Measurements from ENCODE around the gene SYNCRIP. TPM values are rescaled to one million over a fixed set of nuclear protein-coding genes. Genes with fewer than 3 reads are reported as not detected.

SYNCRIP gene
- total and polyA plus RNA-seq, 2 of the 13 experiments (the other 11 are each of a cell fraction or from before 2014, with no cell fraction given), result 8.1 to 112 TPM

DNA sequence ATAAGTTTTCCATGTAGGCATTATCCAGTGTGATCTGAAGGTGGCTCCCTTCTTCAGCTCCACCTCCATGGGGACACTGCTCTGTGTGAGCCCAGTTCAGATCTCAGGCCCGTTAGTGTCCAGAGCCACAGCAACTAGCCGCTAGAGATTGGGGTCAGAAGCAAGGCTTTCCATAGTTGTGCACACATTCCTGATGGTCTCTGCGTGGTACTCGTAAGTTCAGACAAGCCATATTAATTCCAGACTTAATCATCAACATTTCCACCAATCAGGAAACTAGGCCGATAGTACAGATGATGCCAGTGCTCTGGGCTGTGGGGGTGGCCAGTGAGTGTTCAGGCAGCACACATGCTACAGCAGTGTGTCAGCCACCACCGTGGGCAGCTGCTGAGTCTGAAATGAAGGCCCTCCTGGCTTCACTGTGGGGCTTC, 17.5 kb upstream of the SYNCRIP start (continued):
- TF ChIP-seq ZNF431 (CRISPR knock-in tag; IDR thresholded peaks at IDR 0.05; ENCODE audit: borderline replicate concordance, low read depth), result no peak
- TF ChIP-seq, protein P1, sequence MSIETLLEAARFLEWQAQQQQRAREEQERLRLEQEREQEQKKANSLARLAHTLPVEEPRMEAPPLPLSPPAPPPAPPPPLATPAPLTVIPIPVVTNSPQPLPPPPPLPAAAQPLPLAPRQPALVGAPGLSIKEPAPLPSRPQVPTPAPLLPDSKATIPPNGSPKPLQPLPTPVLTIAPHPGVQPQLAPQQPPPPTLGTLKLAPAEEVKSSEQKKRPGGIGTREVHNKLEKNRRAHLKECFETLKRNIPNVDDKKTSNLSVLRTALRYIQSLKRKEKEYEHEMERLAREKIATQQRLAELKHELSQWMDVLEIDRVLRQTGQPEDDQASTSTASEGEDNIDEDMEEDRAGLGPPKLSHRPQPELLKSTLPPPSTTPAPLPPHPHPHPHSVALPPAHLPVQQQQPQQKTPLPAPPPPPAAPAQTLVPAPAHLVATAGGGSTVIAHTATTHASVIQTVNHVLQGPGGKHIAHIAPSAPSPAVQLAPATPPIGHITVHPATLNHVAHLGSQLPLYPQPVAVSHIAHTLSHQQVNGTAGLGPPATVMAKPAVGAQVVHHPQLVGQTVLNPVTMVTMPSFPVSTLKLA (IDR thresholded peaks at IDR 0.05), result no peak
- TF ChIP-seq ZNF850 (CRISPR knock-in tag; conservative IDR thresholded peaks at IDR 0.05), result no peak
- no peak for TF ChIP-seq KMT2A (CRISPR knock-in tag; IDR thresholded peaks at IDR 0.05)
- no peak for TF ChIP-seq FOXA1 (IDR thresholded peaks at IDR 0.05)
- no peak for TF ChIP-seq FOXA1 (CRISPR knock-in tag; IDR thresholded peaks at IDR 0.05)
- no peak for TF ChIP-seq CCDC6 (CRISPR knock-in tag; IDR thresholded peaks at IDR 0.05)
- TF ChIP-seq ARNT2 (CRISPR knock-in tag; IDR thresholded peaks at IDR 0.05; ENCODE audit: low read depth), result 0 out of 2 replicates have a peak, but pooled peaks have one; percentile 22
- TF ChIP-seq MAFF (IDR thresholded peaks at IDR 0.05; ENCODE audit: low read depth, low read length), result no peak
- TF ChIP-seq, protein P2, sequence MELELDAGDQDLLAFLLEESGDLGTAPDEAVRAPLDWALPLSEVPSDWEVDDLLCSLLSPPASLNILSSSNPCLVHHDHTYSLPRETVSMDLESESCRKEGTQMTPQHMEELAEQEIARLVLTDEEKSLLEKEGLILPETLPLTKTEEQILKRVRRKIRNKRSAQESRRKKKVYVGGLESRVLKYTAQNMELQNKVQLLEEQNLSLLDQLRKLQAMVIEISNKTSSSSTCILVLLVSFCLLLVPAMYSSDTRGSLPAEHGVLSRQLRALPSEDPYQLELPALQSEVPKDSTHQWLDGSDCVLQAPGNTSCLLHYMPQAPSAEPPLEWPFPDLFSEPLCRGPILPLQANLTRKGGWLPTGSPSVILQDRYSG (CRISPR knock-in tag; IDR thresholded peaks at IDR 0.05), result no peak
- TF ChIP-seq ZNF674 (CRISPR knock-in tag; IDR thresholded peaks at IDR 0.05; ENCODE audit: low read depth), result no peak
- TF ChIP-seq ZFAT (CRISPR knock-in tag; conservative IDR thresholded peaks at IDR 0.05), result no peak
- no peak for TF ChIP-seq ZGPAT (CRISPR knock-in tag; IDR thresholded peaks at IDR 0.05)
- no peak for TF ChIP-seq FOXK2 (IDR thresholded peaks at IDR 0.05)
- no peak for TF ChIP-seq ZSCAN9 (CRISPR knock-in tag; IDR thresholded peaks at IDR 0.05; ENCODE audit: borderline replicate concordance)
- no peak for TF ChIP-seq KLF16 (CRISPR knock-in tag; IDR thresholded peaks at IDR 0.05)
- TF ChIP-seq GMEB1 (CRISPR knock-in tag; IDR thresholded peaks at IDR 0.05; ENCODE audit: borderline replicate concordance), result no peak
- no peak for TF ChIP-seq ZNF280B (CRISPR knock-in tag; IDR thresholded peaks at IDR 0.05; ENCODE audit: borderline replicate concordance)
- TF ChIP-seq YEATS4 (CRISPR knock-in tag; IDR thresholded peaks at IDR 0.05; ENCODE audit: borderline replicate concordance), result no peak
- TF ChIP-seq ZNF546 (CRISPR knock-in tag; conservative IDR thresholded peaks at IDR 0.05), result no peak
- no peak for TF ChIP-seq RFX3 (CRISPR knock-in tag; IDR thresholded peaks at IDR 0.05)
- no peak for TF ChIP-seq ZBTB20 (CRISPR knock-in tag; IDR thresholded peaks at IDR 0.05; ENCODE audit: borderline replicate concordance, low read depth)
- TF ChIP-seq ZNF790 (CRISPR knock-in tag; IDR thresholded peaks at IDR 0.05; ENCODE audit: borderline replicate concordance), result no peak
- TF ChIP-seq CHD4 (IDR thresholded peaks at IDR 0.05; ENCODE audit: borderline replicate concordance, low read length), result no peak

Data from HepG2 (cell line).